ENCODE data around the gene FAM156B. TPM values are rescaled to one million over a fixed set of nuclear protein-coding genes. Genes with fewer than 3 reads are reported as not detected.
"Not testable (repeated sequence)": the region's sequence is repeated elsewhere in the genome, so short reads cannot be mapped to it uniquely, and the experiment has no call there.

FAM156B gene
- total RNA-seq, result 10 to 100 TPM; 11.2 to 14.3 (median 13.8) TPM
- 13.9 TPM for total RNA-seq (2013)

- H3K27ac Mint-ChIP-seq; H3K27me3 ChIP-seq (ENCODE audit: control insufficient read depth, insufficient read depth, low read length); H3K27me3 Mint-ChIP-seq (ENCODE audit: low read depth in 2 of 2); H3K4me3 Mint-ChIP-seq; H3K9me3 ChIP-seq (ENCODE audit: control insufficient read depth, insufficient read depth, low read length); H3K27ac ChIP-seq (ENCODE audit: low read length); H3K9me3 Mint-ChIP-seq; H3K4me1 Mint-ChIP-seq; H3K36me3 Mint-ChIP-seq; intact Hi-C loops (cut with micrococcal nuclease); H3K4me1 ChIP-seq (ENCODE audit: control insufficient read depth, insufficient read depth, low read length); DNase-seq; H3K36me3 ChIP-seq (ENCODE audit: control insufficient read depth, insufficient read depth, low read length); H3K4me3 ChIP-seq (ENCODE audit: low read length): not testable (repeated sequence)
- no CpG with 5 or more reads among the region's 92 CpGs for WGBS (ENCODE audit: insufficient coverage)
- peak; percentile 88 to 95 (median 89) for ATAC-seq
These were observed at the start of gene FAM156B for GRCh38 chrX:52896855-52897709. Gene FAM156B (plus strand): TSS chrX:52897330. CDS start chrX:52907226, 9,896 bp downstream.

GRCh38 chrX:52852110-52852860 lies 44.8 kb upstream of the FAM156B start:
- Histone ChIP-seq H3K9me3 (ENCODE audit: control insufficient read depth, insufficient read depth, low read length) (no peaks in the 10 kb centered on the region), H3K4me3 (ENCODE audit: low read length) (no peak overlapping the region), H3K27ac (ENCODE audit: low read length) (no peak overlapping the region), H3K27me3 (ENCODE audit: control insufficient read depth, insufficient read depth, low read length) (no peaks in the 10 kb centered on the region), H3K36me3 (ENCODE audit: control insufficient read depth, insufficient read depth, low read length) (no peaks in the 10 kb centered on the region), H3K4me1 (ENCODE audit: control insufficient read depth, insufficient read depth, low read length) (no peaks in the 10 kb centered on the region)
- intact Hi-C loops (cut with micrococcal nuclease), result no loop called here
- no peaks in the 10 kb centered on the region for H3K36me3 Mint-ChIP-seq
- no peak for ATAC-seq
- no peaks in the 10 kb centered on the region for H3K9me3 Mint-ChIP-seq
- no peak for DNase-seq
- 90% methylated on average over 6 of the region's 9 CpGs for WGBS (ENCODE audit: insufficient coverage)
- H3K27ac Mint-ChIP-seq, result no peak overlapping the region
- H3K4me3 Mint-ChIP-seq, result no peak overlapping the region
- no peaks in the 10 kb centered on the region for H3K4me1 Mint-ChIP-seq
- TF ChIP-seq, protein P1, sequence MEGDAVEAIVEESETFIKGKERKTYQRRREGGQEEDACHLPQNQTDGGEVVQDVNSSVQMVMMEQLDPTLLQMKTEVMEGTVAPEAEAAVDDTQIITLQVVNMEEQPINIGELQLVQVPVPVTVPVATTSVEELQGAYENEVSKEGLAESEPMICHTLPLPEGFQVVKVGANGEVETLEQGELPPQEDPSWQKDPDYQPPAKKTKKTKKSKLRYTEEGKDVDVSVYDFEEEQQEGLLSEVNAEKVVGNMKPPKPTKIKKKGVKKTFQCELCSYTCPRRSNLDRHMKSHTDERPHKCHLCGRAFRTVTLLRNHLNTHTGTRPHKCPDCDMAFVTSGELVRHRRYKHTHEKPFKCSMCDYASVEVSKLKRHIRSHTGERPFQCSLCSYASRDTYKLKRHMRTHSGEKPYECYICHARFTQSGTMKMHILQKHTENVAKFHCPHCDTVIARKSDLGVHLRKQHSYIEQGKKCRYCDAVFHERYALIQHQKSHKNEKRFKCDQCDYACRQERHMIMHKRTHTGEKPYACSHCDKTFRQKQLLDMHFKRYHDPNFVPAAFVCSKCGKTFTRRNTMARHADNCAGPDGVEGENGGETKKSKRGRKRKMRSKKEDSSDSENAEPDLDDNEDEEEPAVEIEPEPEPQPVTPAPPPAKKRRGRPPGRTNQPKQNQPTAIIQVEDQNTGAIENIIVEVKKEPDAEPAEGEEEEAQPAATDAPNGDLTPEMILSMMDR (IDR thresholded peaks at IDR 0.05), result no peak
- H3K27me3 Mint-ChIP-seq (ENCODE audit: low read depth in 2 of 2), result peaks cover 6 to 33% of the 10 kb centered on the region in 2 donors

- H3K36me3 ChIP-seq (ENCODE audit: control insufficient read depth, insufficient read depth, low read length); H3K36me3 Mint-ChIP-seq; H3K4me1 ChIP-seq (ENCODE audit: control insufficient read depth, insufficient read depth, low read length); H3K27me3 ChIP-seq (ENCODE audit: control insufficient read depth, insufficient read depth, low read length); H3K4me3 ChIP-seq (ENCODE audit: low read length); ATAC-seq; H3K4me1 Mint-ChIP-seq; H3K27ac Mint-ChIP-seq; H3K4me3 Mint-ChIP-seq; H3K9me3 ChIP-seq (ENCODE audit: control insufficient read depth, insufficient read depth, low read length); H3K9me3 Mint-ChIP-seq; intact Hi-C loops (cut with micrococcal nuclease); H3K27ac ChIP-seq (ENCODE audit: low read length); DNase-seq: not testable (repeated sequence)
- 43% methylated on average over 2 of the region's 4 CpGs for WGBS (ENCODE audit: insufficient coverage)
- H3K27me3 Mint-ChIP-seq (ENCODE audit: low read depth in 2 of 2), result peaks cover 3 to 40% of the 10 kb centered on the region in 2 donors
These were observed 40.1 kb upstream of the FAM156B start for GRCh38 chrX:52856991-52857525.

DNA sequence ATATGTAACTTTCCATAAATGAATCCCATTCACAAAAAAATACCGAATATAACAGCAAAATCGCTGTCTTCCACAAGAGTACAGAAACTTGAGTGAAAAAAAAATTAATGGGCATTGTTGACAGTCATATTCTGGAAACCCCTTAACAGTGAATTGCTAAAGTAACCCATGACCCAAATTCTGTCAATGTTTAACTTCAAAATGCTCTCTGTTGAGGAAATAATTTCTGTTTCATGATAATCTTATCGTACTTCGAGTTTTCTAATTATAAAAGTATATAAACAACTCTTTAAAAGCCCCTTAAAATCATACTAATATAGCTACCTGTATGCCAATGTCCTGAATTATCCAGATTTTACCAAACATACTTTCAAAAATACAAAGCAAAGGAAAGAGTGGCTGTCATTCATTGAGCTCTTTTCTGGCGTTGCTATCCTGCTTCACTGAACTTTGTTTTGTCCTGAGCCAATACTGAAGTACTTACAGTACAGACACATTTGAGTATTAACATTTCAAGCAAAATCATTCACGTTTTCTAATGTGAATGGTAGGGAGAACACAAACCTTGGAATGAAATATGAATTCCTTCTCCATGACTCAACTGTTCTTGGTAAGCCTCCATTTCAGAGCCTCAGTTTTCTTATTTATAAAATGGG lies 31.7 kb upstream of the FAM156B start:
- no peaks in the 10 kb centered on the region for H3K36me3 Mint-ChIP-seq
- no peaks in the 10 kb centered on the region for H3K9me3 Mint-ChIP-seq
- Histone ChIP-seq H3K27me3 (ENCODE audit: control insufficient read depth, insufficient read depth, low read length) (no peaks in the 10 kb centered on the region), H3K9me3 (ENCODE audit: control insufficient read depth, insufficient read depth, low read length) (no peaks in the 10 kb centered on the region), H3K4me1 (ENCODE audit: control insufficient read depth, insufficient read depth, low read length) (no peaks in the 10 kb centered on the region), H3K4me3 (ENCODE audit: low read length) (no peak overlapping the region), H3K36me3 (ENCODE audit: control insufficient read depth, insufficient read depth, low read length) (no peaks in the 10 kb centered on the region), H3K27ac (ENCODE audit: low read length) (no peak overlapping the region)
- H3K27ac Mint-ChIP-seq, result no peak overlapping the region
- H3K27me3 Mint-ChIP-seq (ENCODE audit: low read depth in 2 of 2), result peaks cover 3 to 52% of the 10 kb centered on the region in 2 donors
- TF ChIP-seq, protein P1 (IDR thresholded peaks at IDR 0.05), result no peak
- WGBS (ENCODE audit: insufficient coverage), result no CpG with 5 or more reads among the region's 6 CpGs
- no peaks in the 10 kb centered on the region for H3K4me1 Mint-ChIP-seq
- intact Hi-C loops (cut with micrococcal nuclease), result no loop called here
- H3K4me3 Mint-ChIP-seq, result no peak overlapping the region
- no peak for DNase-seq
- ATAC-seq, result no peak

Measured in natural killer cell (primary cell).